MCF 10A (cell line): ENCODE results near the gene AXDND1. TPM values are rescaled to one million over a fixed set of nuclear protein-coding genes. Genes with fewer than 3 reads are reported as not detected.

Source experiments
- BruUV-seq: library from RNA; stranded (reverse); fragments of 400-500 nt; replicated peaks from 2 replicates; lab custom pipeline; 2021; lab: Mats Ljungman, UMichigan
- CTCF ChIA-PET: fragments of 300-600 bp; sonication (Branson Sonifier 250); formaldehyde crosslinking; extraction: SDS; loops from one replicate; lab custom pipeline; 2021; ENCODE audit warnings: antibody characterized with exemption, inconsistent platforms; lab: Yijun Ruan, JAX
- POLR2A ChIA-PET: fragments of 300-600, 350-650 bp; sonication (Branson Sonifier 250); formaldehyde crosslinking; extraction: SDS; loops from one replicate; lab custom pipeline; 2020; ENCODE audit warnings: antibody characterized with exemption, inconsistent platforms; lab: Yijun Ruan, JAX
- DNase-seq: peaks from one replicate; pipeline ENCODE4 v3.0.0-alpha.2; 2018; ENCODE audit not compliant: unreplicated experiment
- H3K27ac Mint-ChIP-seq: one replicate; pipeline ENCODE4 v1.8.0; 2022; ENCODE audit warnings: mild to moderate bottlenecking, low read depth, mixed read lengths; ENCODE audit not compliant: unreplicated experiment
- H3K27me3 Mint-ChIP-seq: one replicate; pipeline ENCODE4 v1.8.0; 2022; ENCODE audit warnings: mixed read lengths; ENCODE audit not compliant: insufficient read depth, unreplicated experiment
- H3K36me3 Mint-ChIP-seq: one replicate; pipeline ENCODE4 v1.8.0; 2022; ENCODE audit warnings: mild to moderate bottlenecking, moderate library complexity, mixed read lengths; ENCODE audit not compliant: insufficient read depth, unreplicated experiment
- H3K4me1 Mint-ChIP-seq: one replicate; pipeline ENCODE4 v1.8.0; 2022; ENCODE audit warnings: mixed read lengths; ENCODE audit not compliant: insufficient read depth, unreplicated experiment
- H3K4me3 Mint-ChIP-seq: one replicate; pipeline ENCODE4 v1.8.0; 2022; ENCODE audit warnings: mild to moderate bottlenecking, moderate library complexity, mixed read lengths; ENCODE audit not compliant: unreplicated experiment
- H3K9me3 Mint-ChIP-seq: one replicate; pipeline ENCODE4 v1.8.0; 2022; ENCODE audit warnings: mixed read lengths; ENCODE audit not compliant: unreplicated experiment
- intact Hi-C: fragments of 100-400 bp; cut with micrococcal nuclease; formaldehyde crosslinking; loops from 2 replicates; pipeline ENCODE4 v1.14.1; 2022
- total RNA-seq: library from RNA; stranded (reverse); gene quantifications from 2 replicates; pipeline ENCODE4 v1.2.3, GENCODE V29; 2022
- TF ChIP-seq, protein P1 (sequence below): fragments of 200-600 bp; IDR thresholded peaks from one replicate; pipeline ENCODE4 v1.8.0; 2022; ENCODE audit warnings: antibody characterized with exemption, mild to moderate bottlenecking; ENCODE audit not compliant: unreplicated experiment

AXDND1 gene
- total RNA-seq, 1 experiment from 2014 or later, result 1.1 TPM

DNA sequence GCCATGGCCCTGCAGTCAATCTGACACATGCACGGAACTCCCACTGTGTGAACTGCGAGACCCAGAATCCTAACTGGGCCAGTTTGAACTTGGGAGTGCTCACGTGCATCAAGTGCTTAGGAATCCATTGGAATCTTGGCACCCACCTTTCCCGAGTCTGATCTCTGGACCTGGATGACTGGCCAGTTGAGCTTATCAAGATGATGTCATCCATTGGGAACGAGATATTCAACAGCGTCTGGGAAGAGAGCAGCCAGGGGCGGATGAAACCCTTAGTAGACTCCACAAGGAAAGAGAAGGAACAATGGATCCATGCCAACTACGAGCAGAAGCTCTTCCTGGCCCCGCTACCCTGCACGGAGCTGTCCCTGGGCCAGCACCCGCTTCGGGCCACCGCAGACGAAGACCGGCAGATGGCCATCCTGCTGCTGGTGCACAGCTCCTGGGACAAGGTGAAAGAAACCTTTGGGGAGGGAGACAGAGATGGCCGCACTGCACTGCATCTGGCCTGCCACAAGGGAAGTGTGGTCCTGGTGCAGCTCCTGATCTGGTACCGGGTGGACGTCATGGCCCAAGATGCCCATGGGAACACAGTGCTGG is 222.8 kb downstream of the AXDND1 start:
- ChIA-PET CTCF (interaction anchor here (2.4 kb wide), 1 partner anchor 10 kb away, joined by 19 read pairs; no protein-coding TSS in a partner anchor), POLR2A (no interaction called here)
- no peak for DNase-seq
- H3K27ac Mint-ChIP-seq, result no peak overlapping the region
- no peak overlapping the region for H3K4me3 Mint-ChIP-seq
- H3K9me3 Mint-ChIP-seq, result no peaks in the 10 kb centered on the region
- BruUV-seq, result no TSS peak
- intact Hi-C loops, result no loop called here
- TF ChIP-seq, protein P1, sequence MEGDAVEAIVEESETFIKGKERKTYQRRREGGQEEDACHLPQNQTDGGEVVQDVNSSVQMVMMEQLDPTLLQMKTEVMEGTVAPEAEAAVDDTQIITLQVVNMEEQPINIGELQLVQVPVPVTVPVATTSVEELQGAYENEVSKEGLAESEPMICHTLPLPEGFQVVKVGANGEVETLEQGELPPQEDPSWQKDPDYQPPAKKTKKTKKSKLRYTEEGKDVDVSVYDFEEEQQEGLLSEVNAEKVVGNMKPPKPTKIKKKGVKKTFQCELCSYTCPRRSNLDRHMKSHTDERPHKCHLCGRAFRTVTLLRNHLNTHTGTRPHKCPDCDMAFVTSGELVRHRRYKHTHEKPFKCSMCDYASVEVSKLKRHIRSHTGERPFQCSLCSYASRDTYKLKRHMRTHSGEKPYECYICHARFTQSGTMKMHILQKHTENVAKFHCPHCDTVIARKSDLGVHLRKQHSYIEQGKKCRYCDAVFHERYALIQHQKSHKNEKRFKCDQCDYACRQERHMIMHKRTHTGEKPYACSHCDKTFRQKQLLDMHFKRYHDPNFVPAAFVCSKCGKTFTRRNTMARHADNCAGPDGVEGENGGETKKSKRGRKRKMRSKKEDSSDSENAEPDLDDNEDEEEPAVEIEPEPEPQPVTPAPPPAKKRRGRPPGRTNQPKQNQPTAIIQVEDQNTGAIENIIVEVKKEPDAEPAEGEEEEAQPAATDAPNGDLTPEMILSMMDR, result no peak
- H3K36me3 Mint-ChIP-seq, result no peaks in the 10 kb centered on the region
- H3K4me1 Mint-ChIP-seq, result no peaks in the 10 kb centered on the region
- peaks cover 20% of the 10 kb centered on the region for H3K27me3 Mint-ChIP-seq

DNA sequence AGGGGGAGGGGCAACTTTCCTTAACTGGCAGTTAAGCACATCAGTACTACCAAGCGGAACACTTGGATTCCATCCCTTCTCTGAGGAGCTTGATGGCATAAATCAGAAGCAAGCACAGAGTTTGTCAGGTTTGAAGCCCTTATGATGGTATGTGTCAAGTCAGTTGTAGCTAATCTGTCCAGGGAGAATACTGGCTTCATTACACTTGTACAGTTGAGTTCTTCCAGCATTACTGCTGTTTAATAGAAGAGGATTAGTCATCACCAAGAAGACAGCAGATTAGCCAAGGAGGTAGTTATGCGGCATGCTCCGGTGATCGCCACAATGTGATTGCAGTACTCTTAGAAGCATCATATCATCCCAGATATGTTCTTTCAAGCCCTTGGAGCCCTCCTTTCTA is 223.7 kb downstream of the AXDND1 start:
- Mint-ChIP-seq H3K4me1 (no peaks in the 10 kb centered on the region), H3K36me3 (no peaks in the 10 kb centered on the region), H3K27ac (no peak overlapping the region), H3K4me3 (no peak overlapping the region), H3K9me3 (no peaks in the 10 kb centered on the region), H3K27me3 (peaks cover 20% of the 10 kb centered on the region)
- ChIA-PET POLR2A (no interaction called here), CTCF (interaction anchor here (0.6 to 2.4 kb wide), 2 partner anchors 9 to 169 kb away, joined by 3 to 19 read pairs; no protein-coding TSS in a partner anchor)
- BruUV-seq, result no TSS peak
- TF ChIP-seq, protein P1, result no peak
- no peak for DNase-seq
- intact Hi-C loops, result no loop called here

DNA sequence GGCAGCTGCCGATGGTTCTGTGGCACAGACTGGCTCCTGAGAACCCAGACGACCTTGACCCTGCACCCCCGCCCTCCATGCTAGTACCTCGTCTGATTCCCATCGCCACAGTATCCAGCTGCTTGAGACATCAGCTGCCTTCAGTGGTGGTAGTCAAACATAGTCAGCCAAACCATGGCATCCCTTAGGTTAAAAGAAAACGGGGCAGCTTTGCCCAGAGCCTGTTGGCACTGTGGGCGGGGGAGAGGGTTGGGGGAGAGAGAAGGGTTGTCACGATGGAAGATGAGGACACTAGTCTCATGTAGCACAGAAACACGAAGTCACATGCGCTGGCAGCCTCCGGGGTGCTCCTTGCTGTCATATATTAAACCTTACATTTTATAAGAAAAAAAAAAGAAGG is 224.9 kb downstream of the AXDND1 start:
- no peaks in the 10 kb centered on the region for H3K36me3 Mint-ChIP-seq
- TF ChIP-seq, protein P1, result no peak
- DNase-seq, result no peak
- H3K4me3 Mint-ChIP-seq, result no peak overlapping the region
- H3K27ac Mint-ChIP-seq, result no peak overlapping the region
- H3K4me1 Mint-ChIP-seq, result no peaks in the 10 kb centered on the region
- H3K27me3 Mint-ChIP-seq, result peaks cover 29% of the 10 kb centered on the region
- H3K9me3 Mint-ChIP-seq, result no peaks in the 10 kb centered on the region
- ChIA-PET CTCF (interaction anchor here (0.6 to 0.7 kb wide), 2 partner anchors 10 to 232 kb away, joined by 3 read pairs; no protein-coding TSS in a partner anchor), POLR2A (no interaction called here)
- BruUV-seq, result no TSS peak
- intact Hi-C loops, result no loop called here

DNA sequence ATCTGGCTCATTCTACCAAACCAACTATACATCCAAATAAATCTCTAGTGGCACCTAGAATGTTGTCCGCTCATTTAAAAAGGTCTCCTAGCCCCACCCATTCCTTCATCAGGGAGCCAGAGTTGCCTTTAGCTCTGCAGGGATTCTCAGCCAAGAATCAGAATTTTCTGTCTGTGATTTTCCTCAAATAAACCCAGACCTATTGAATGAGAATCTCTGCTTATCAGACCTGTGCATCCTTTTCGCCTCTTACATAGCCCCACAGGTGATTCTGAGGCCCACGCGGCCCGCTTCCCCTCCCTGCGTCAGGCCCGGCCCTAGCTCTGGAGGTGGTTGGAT is 225.5 kb downstream of the AXDND1 start:
- intact Hi-C loops, result no loop called here
- Mint-ChIP-seq H3K9me3 (no peaks in the 10 kb centered on the region), H3K27ac (no peak overlapping the region), H3K27me3 (peaks cover 35% of the 10 kb centered on the region), H3K36me3 (no peaks in the 10 kb centered on the region), H3K4me3 (peak overlapping the region; percentile 61), H3K4me1 (no peaks in the 10 kb centered on the region)
- POLR2A ChIA-PET, result interaction anchor here (0.7 kb wide), 1 partner anchor 51 kb away, joined by 3 read pairs; no protein-coding TSS in a partner anchor
- BruUV-seq, result no TSS peak
- TF ChIP-seq, protein P1, result no peak
- no peak for DNase-seq
- CTCF ChIA-PET, result interaction anchor here (0.6 to 0.8 kb wide), 4 partner anchors 10 to 349 kb away, joined by 3 read pairs; no protein-coding TSS in a partner anchor
